Nephron progenitor cell (in vitro differentiated cells): ENCODE data around the gene ORM1.

Experiments used
- DNase-seq: peaks from one replicate; pipeline ENCODE4 v3.0.0; 2021
- H3K27ac Mint-ChIP-seq: 2 replicates; pipeline ENCODE4 v1.8.0; 2021; ENCODE audit warnings: mild to moderate bottlenecking, moderate library complexity, mixed read lengths
- H3K27me3 Mint-ChIP-seq: 2 replicates; pipeline ENCODE4 v1.8.0; 2021; ENCODE audit warnings: mild to moderate bottlenecking, low read depth, mixed read lengths; ENCODE audit not compliant: poor library complexity
- H3K36me3 Mint-ChIP-seq: 2 replicates; pipeline ENCODE4 v1.8.0; 2021; ENCODE audit warnings: low read depth, mixed read lengths
- H3K4me1 Mint-ChIP-seq: 2 replicates; pipeline ENCODE4 v1.8.0; 2021; ENCODE audit warnings: mixed read lengths
- H3K4me3 Mint-ChIP-seq: 2 replicates; pipeline ENCODE4 v1.8.0; 2021; ENCODE audit warnings: mild to moderate bottlenecking, moderate library complexity, mixed read lengths
- H3K9me3 Mint-ChIP-seq: 2 replicates; pipeline ENCODE4 v1.8.0; 2021; ENCODE audit warnings: mild to moderate bottlenecking, moderate library complexity, mixed read lengths
- CTCF ChIP-seq: fragments of 200-600 bp; sonication (generic); IDR thresholded peaks from 2 replicates; pipeline ENCODE4 v1.5.0; 2021; ENCODE audit warnings: antibody characterized with exemption

ORM1 gene

DNA sequence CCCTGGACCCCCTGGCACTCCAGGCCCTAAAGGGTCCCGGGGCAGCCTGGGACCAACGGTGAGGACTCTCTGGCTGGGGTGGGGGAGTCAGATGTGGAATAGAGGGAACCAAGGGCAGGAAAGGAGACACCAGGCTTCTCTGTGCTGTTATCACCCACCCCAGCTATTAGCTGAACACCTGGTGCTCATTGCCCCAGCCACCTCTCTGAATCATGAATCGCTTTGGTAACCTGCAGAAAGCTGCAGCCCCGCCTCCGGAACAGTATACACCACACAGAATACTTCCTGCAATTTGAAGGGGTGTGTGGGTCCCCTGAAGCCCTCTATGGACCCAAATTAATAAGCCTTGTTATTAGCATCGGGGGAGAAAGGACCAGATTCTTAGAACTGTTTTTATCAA is 40.4 kb upstream of the ORM1 start:
- H3K9me3 Mint-ChIP-seq: no peaks in the 10 kb centered on the region
- no peaks in the 10 kb centered on the region for H3K27me3 Mint-ChIP-seq
- H3K4me1 Mint-ChIP-seq: peaks cover 46% of the 10 kb centered on the region
- H3K36me3 Mint-ChIP-seq: peaks cover 29% of the 10 kb centered on the region
- no peak for TF ChIP-seq CTCF
- H3K4me3 Mint-ChIP-seq: no peak overlapping the region
- peak overlapping the region; percentile 36 for H3K27ac Mint-ChIP-seq
- no peak for DNase-seq

DNA sequence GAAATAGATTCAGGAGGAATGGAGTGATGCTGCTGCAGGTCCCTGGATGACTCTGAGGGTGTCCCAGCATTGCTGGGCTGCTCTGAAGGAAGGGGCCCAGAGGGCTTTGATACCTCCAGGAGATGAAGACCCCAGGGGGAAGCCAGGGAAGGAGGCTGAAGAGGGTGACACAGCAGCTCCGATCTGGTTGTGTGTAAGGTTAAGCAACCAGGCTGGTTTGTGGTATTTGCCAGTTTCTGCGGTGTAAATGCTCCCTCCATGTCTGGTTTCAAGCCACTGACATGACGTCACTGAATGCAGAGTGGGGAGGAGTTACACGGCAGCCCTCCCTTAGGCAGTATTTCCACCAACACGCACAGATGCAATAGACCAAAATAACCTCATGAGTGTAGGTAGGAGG is 40.0 kb upstream of the ORM1 start:
- Mint-ChIP-seq H3K4me3 (no peak overlapping the region), H3K9me3 (no peaks in the 10 kb centered on the region), H3K27me3 (no peaks in the 10 kb centered on the region), H3K4me1 (peaks cover 49% of the 10 kb centered on the region), H3K27ac (no peak overlapping the region), H3K36me3 (peaks cover 25% of the 10 kb centered on the region)
- no peak for DNase-seq
- TF ChIP-seq CTCF: no peak

DNA sequence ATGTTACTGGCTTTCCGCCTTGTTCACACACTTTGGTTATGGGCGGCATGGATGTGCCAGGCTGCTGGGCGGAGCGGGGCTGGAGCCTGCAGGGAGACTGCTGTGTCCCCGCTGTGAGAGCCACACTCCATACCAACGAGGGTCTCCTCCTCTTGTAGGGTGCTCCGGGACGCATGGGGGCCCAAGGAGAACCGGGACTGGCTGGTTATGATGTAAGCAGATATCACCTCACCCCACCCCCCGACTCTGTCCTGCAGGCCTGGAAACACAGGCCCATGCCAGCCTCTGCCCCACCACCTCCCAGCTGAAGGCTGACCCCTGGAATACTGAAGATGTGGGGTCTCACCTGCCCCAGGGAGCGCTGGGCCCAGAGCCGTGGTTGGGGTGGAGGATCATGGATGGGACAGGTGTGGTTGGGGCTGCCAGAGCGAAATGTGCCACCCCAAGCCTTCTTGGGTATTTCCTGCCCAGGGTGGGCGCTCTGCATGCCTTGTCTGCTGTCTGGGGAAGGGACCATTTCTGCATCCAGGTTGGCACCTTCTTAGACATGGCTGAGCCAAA is 39.3 kb upstream of the ORM1 start:
- H3K4me3 Mint-ChIP-seq: no peak overlapping the region
- peaks cover 56% of the 10 kb centered on the region for H3K4me1 Mint-ChIP-seq
- H3K36me3 Mint-ChIP-seq: peaks cover 18% of the 10 kb centered on the region
- TF ChIP-seq CTCF: no peak
- H3K27ac Mint-ChIP-seq: no peak overlapping the region
- H3K27me3 Mint-ChIP-seq: no peaks in the 10 kb centered on the region
- H3K9me3 Mint-ChIP-seq: no peaks in the 10 kb centered on the region
- DNase-seq: no peak

DNA sequence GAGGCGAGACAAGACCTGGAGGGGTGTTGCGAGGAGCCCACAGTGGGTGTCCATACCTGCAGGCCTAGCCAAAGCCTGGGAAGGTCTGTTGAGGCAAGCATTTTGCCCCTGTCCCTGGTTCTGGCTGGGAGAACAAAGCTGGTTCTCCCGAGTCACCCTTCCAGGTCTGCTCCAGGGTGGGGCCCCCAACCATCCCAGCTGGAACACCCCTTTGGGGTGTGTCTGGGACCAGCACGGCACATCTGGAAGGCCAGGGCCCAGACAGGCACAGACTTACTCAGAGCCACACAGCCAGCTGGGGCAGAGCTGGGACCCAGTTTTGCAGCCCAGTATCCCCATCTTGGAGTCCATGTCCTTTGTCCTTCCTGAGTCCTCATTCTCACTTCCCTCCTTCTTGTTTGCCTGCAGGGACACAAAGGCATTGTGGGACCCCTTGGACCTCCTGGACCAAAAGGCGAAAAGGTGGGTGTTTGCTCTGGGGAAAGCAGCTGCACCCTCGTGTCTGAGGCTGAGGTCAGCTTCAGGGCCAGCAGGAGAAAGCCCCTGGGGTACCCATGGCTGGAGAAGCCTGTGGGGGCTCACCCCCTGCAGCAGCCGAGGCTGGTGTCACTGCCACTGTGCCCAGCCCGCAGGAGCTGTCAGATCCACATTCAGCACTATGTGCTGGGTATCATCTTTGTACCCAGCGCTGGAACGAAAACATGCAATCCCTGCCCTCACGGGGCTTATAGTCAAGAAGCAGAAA is 38.4 kb upstream of the ORM1 start:
- no peak for DNase-seq
- H3K4me1 Mint-ChIP-seq: peaks cover 57% of the 10 kb centered on the region

DNA sequence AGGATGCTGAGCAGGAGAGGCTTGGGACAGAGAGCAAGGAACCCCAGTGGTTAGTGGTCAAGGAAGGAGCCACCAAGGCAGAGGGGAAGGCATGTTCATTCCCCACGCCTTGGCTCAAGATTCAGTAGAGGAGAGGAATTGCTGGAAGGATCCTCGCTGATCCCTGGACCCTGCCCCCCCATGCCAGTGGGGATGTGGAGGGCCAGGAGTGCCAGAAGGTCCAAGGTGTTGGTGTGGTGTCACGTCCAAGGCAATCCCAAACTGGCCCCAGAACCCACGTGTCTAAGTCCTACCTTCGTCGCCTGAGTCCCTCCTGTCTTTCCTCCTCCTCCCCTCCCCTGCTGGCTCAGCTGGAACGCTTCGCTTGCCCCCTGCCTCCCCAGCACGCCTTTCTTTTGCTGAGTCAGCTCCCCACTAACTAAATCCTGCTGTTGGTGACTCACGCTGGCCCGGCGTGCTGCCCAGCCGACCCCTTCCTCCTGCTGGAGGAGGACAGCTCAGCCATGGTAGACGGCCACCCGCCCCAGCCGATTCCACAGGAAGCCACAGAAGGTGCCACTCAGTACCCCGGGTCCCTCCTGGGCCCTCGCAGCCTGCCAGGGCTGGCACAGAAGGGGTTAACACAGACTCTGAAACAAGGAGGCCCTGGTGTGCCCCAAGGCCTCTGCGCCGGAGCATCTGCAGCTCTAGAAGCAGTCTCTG is 37.6 kb upstream of the ORM1 start:
- TF ChIP-seq CTCF: no peak
- H3K27ac Mint-ChIP-seq: peak overlapping the region; percentile 59
- peaks cover 57% of the 10 kb centered on the region for H3K4me1 Mint-ChIP-seq
- peak overlapping the region; percentile 26 for H3K4me3 Mint-ChIP-seq
- peak; percentile 37 for DNase-seq
- peaks cover 10% of the 10 kb centered on the region for H3K36me3 Mint-ChIP-seq
- no peaks in the 10 kb centered on the region for H3K9me3 Mint-ChIP-seq
- H3K27me3 Mint-ChIP-seq: no peaks in the 10 kb centered on the region

More for the DNA sequence above, 38.4 kb upstream of the ORM1 start:
- Mint-ChIP-seq H3K4me3 (peak overlapping the region; percentile 26), H3K27me3 (no peaks in the 10 kb centered on the region), H3K27ac (peak overlapping the region; percentile 59), H3K9me3 (no peaks in the 10 kb centered on the region), H3K36me3 (peaks cover 10% of the 10 kb centered on the region)
- TF ChIP-seq CTCF: no peak
